NCI-H2029 (cell line): Measurements from ENCODE around the gene PLXNA4.
A peak's percentile ranks its signal among the peaks of the same experiment; 100 is the strongest.
"Not testable (repeated sequence)": the region's sequence is repeated elsewhere in the genome, so short reads cannot be mapped to it uniquely, and the experiment has no call there.

ENCODE experiments used
- DNase-seq: peaks from one replicate; lab custom pipeline; 2025; lab: John Stamatoyannopoulos, UW

PLXNA4 gene

GRCh38 chr7:132178402-132179079, 397.7 kb downstream of the PLXNA4 start:
- DNase-seq = not testable (repeated sequence)

GRCh38 chr7:132177708-132178401, 398.4 kb downstream of the PLXNA4 start:
- DNase-seq = no peak

DNA sequence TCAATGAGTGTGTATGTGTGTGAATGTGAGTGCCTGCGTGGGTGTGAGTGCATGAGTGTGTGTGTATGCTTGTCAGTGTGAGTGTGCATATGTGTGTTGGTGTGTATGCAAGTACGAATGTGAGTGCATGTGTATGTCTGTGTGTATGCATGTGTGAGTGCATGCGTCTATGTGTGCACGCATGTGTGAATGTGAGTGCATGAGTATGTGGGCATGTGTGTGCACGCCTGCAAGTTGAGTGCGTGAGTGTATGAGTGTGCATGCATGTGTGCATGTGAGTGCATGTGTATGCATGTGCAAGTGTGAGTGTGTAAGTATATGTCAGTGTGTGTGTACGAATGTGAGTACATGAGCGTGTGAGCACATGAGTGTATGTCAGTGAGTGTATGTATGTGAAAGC, 399.6 kb downstream of the PLXNA4 start:
- no peak for DNase-seq

GRCh38 chr7:132171130-132171576, 405.1 kb downstream of the PLXNA4 start:
- no peak for DNase-seq

DNA sequence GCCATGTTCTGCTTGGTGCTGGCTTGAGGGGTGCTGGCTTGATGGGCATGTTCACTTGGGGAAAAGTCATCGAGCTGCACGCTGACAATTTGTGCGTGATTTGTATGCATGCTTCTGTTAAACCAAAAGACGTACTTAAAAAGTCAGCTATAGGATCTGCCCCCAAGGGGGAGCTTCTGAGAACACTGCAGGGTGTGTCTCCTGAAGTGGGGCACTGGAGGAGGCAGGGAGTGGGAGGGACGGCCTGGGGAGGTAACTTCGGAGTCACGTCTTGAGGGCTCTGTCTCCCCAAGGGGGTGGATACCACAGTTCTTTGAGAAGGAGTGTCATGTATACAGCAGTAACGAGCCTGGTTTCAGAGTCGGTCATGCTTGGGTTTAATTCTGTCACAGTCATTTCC, 406.5 kb downstream of the PLXNA4 start:
- DNase-seq = no peak

GRCh38 chr7:132168239-132168638, 408.0 kb downstream of the PLXNA4 start:
- no peak for DNase-seq

GRCh38 chr7:132165695-132166094, 410.6 kb downstream of the PLXNA4 start:
- DNase-seq = not testable (repeated sequence)

DNA sequence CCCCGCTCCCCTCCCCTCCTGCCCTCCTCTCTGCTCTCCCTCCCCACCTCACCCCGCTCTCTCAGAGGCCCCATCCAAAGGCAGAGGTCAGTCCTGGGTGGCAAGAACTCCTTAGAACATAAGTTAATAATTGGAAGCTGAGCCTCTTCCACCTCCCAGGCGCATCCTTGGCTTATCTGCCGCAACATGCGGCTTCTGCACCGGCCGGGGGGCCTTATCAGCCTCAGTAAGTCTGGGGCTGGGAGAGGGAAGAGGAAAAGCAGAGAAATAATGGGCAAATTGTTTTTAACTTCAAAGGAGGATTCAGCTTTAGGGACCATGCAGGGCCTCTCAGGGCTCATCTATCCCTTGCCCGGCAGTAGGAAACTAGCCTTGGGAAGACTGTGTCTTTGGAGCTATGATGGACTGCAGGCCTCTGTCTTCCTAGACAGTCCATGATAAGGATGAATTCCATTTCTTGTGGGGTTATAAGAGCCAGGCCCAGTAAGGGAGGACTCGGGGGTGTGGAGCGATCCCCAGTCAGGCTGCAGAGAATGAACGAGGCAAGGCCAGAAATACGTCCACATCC, 411.6 kb downstream of the PLXNA4 start:
- DNase-seq = no peak

- DNase-seq = no peak
Measured at GRCh38 chr7:132162556-132163144, 413.6 kb downstream of the PLXNA4 start.

DNA sequence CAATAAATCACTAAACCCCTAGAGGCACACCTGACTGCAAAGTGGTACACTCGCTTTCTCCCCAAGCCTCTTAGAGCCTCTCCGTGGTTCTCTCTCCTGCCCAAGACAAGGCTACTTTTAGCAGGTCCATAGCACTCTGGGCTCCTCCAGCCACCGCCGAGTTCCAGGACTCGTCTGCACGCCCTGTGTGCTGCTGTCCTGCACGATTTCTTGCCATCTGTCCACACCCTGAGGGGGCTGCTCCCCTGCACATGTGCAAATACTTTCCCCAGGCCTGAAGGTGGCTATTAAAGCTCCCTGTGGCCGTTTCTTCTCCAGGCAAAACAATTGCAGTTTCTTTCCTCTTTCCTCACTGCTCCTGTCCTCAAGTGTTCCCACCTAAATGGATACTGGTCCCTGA, 414.3 kb downstream of the PLXNA4 start:
- no peak for DNase-seq

DNA sequence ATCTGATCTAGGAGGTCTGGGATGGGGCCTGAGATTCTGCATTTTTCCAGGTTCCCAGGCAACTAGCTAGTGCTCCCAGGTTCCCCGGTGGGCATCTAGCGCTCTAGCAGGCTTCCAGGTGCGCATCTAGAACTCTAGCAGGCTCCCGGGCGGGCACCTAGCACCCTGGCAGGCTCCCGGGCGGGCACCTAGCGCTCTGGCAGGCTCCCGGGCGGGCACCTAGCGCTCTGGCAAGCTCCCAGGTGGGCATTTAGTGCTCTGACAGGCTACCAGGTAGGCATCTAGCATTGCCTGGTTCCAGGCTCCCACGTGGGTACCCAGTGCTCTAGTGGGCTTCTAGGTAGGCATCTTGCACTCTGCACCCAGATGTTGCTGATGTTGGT, 414.7 kb downstream of the PLXNA4 start:
- DNase-seq = no peak

DNA sequence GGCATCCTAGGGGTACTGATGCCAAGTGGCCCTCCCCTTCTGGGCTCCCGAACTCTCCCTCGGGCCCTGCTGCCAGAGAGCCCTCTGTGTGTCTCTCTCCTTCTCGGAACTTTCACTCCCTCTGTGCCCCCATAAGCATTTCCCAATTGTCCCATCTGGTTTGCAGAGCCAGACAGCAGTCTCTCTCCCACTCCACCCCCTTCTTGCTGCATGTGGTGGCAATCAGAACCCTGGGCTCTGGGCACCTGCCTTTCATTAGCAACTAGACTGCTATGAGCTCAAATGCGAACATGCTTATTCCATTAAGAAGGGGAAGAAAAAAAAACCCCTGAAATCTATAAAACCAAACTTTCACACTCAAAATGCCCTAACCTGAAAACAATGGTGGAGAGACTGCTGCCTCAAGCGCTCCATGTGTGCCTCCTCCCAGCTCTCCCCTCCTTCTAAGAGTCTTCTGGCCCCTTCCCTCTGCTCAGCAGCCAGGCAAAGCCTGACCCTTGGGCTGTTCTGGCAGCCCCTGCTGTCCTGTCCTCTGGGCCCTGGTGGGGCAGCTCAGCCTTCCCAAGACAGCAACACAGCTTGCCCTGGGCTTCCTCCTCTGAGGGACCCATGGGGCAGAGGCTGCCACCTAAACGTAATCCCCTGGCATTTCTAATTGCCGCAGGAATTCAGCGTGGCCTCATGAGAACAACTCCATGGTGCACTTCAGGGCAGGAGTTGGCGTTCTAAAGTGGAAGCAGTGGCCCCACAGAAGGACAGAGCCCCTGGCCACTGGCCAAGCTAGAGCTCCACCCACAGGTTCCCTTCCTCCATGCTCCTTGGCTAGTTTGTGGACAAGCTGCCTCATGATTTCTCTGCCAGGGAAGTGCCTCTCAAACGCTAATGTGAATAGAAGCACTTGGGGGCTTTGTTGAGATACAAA, 415.4 kb downstream of the PLXNA4 start:
- peak; percentile 4 for DNase-seq

DNA sequence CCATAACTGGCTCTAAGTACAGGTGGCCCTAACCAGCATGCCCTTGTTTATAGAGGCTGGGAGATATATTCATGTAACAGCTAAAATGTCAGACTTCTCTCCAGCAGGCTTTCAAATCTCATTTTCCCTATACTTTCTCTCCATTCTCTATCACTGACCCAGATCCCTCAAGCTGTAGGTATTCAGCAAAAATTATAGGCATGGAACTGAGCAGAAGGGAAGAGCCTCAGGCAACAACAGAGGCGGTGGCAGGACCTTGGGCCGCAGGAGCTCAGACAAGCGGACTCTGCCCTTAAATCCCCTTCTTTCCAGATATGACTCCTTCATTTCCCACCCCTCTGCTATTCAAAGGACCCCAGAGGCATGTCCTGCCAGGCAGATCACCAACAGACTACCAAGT, 417.4 kb downstream of the PLXNA4 start:
- DNase-seq = no peak

DNA sequence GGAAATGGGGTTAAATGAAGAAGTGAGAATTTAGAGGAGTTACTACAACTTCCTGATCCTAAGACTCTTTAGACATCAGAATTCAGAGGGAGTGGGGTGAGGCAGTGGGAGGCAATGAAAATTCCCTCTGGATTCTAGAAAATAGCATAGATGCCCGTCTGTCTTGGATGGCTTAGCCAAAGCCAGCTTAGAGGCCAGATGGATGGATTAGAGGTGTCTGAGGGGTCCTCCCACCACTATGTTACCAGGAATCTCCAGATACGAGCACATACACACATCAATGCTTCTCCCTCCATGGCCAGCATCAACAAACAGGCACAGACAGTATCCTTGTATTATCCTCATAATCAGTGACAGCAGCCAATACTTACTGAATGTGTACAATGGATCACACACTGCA, 418.1 kb downstream of the PLXNA4 start:
- DNase-seq = no peak

GRCh38 chr7:132155715-132156114, 420.6 kb downstream of the PLXNA4 start:
- DNase-seq = no peak

DNA sequence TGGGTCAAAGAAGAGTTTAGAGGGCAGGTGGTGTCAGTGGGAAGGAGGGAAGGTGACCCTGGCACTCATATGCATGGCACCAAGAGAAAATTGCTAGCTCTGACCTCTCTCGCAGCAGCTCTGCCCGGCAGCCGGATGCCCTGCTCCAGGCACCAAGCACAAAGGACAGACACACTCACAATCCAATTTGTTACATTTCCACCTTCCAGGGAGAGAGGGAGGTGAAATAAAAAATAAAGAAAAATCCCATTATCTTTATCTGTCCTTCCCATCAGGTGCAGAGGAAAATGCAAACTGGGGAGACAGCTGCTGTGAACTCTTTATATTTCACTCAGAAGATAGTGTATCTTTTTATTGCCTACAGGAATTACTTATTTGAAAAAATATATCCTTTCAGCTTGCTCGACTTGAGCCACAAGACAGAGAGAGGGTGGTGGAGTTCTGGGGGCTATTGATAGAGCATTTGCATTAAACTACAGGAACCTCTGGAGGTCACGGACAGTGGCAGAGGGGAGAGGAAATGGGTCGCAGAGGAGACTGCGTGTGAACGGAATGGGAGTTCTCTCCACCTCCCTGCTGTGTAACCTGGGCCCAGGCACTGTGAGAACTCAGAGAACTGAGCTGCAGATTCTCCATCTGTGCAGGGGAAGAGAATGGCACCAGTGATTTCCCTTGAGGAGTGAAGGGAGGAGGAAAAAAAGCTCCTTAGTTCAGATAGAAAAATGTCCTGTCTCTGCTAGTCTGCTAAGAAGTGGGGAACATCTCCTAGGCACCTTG, 421.4 kb downstream of the PLXNA4 start:
- no peak for DNase-seq

- DNase-seq = no peak
Measured at GRCh38 chr7:132154248-132154647, 422.0 kb downstream of the PLXNA4 start.

DNA sequence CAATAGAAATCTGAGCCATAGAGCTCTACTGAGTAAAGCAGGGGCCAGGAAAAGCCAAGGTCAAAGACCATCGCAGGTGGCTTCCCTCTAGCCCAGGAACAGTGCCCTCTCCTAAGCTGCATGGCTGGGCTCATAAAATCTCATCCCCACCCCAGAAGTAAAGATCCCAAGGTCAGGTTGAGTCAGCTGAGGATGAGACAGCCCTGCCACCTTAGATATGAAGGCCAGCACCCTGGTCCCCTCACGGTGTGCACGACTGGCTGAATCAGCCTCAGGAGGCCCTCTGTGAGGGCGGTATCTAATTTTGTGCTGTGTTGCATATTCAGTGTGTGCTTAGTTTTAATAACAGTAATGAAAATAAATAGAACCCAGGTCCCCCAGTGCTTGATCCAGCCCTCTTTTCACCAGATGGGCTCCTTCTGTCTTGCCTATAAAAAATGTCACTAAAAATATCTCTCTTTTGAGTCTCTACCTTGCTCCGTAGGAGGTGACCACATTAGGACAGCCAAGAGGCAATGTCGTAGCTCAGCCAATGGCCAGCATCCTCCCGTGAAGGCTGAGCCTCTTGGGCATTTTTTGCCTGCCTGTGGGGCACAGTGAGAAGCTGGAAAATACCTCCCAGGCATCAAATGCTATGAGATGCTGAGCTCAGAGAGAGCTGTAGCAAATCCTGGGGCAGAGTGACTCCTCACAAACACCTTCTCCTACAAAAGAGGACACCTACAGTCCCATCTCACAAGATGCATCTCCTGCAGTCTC, 424.0 kb downstream of the PLXNA4 start:
- no peak for DNase-seq

DNA sequence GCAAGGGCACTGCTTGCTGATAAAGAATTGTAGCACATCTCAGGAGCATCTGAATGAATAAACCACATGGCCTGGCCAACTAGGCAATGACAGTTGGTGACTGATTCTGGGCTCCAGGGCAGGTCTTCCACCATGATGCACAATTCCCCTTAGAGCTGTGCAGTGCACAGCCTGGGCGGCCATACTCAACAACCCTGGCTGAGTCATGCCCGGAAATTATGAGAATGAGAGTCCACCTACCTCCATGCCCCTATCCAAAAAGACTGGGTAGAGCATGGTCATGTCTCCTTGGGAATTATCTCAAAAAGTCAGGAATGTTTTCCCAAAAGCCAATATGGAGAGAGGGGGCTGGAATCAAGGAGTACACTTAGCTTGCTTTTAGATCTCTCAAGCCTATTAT, 425.6 kb downstream of the PLXNA4 start:
- DNase-seq = no peak
